Measurements from ENCODE around the gene C20orf144.
A peak's percentile ranks its signal among the peaks of the same experiment; 100 is the strongest.
"Not testable (repeated sequence)": the region's sequence is repeated elsewhere in the genome, so short reads cannot be mapped to it uniquely, and the experiment has no call there.

The C20orf144 gene

GRCh38 chr20:33697129-33697528, 35.0 kb downstream of the C20orf144 start:
- no peak for DNase-seq

GRCh38 chr20:33698966-33699365, 36.8 kb downstream of the C20orf144 start:
- not testable (repeated sequence) for DNase-seq

- DNase-seq = not testable (repeated sequence)
Observed at GRCh38 chr20:33700696-33701441, 38.7 kb downstream of the C20orf144 start.

- DNase-seq = no peak
Observed at GRCh38 chr20:33701629-33702450, 39.7 kb downstream of the C20orf144 start.

GRCh38 chr20:33702861-33703260, 40.7 kb downstream of the C20orf144 start:
- peak; percentile 95 for DNase-seq

GRCh38 chr20:33703498-33704137, 41.5 kb downstream of the C20orf144 start:
- no peak for DNase-seq

- DNase-seq = no peak
Observed at GRCh38 chr20:33704197-33704924, 42.2 kb downstream of the C20orf144 start.

- no peak for DNase-seq
Observed at GRCh38 chr20:33707668-33708067, 45.5 kb downstream of the C20orf144 start.

GRCh38 chr20:33709398-33709797, 47.3 kb downstream of the C20orf144 start:
- no peak for DNase-seq

- no peak for DNase-seq
Observed at GRCh38 chr20:33709905-33710541, 47.9 kb downstream of the C20orf144 start.

- DNase-seq = no peak
Observed at GRCh38 chr20:33710681-33711445, 48.7 kb downstream of the C20orf144 start.

- no peak for DNase-seq
Observed at GRCh38 chr20:33711446-33711738, 49.3 kb downstream of the C20orf144 start.

Data from NCI-H1694 treated with DMSO at 0.1 percent for 48 hours (cell line).